ENCODE results near the gene APBB1IP.
"Not testable (repeated sequence)": the region's sequence is repeated elsewhere in the genome, so short reads cannot be mapped to it uniquely, and the experiment has no call there.

The APBB1IP gene

DNA sequence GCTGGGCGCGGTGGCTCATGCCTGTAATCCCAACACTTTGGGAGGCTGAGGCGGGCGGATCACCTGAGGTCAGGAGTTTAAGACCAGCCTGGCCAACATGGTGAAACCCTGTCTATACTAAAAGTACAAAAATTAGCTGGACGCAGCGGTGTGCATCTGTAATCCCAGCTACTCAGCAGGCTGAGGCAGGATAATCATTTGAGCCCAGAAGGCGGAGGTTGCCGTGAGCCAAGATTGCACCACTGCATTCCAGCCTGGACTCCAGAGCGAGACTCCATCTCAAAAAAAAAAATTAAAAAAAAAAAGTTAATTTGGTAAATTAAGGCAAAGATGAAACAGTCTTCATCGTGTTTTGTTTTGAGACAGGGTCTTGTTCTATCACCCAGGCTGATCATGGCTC is 66.3 kb downstream of the APBB1IP start:
- DNase-seq (ENCODE audit: low read depth in 1 of 2, low spot score in 1 of 2): not testable (repeated sequence)

DNA sequence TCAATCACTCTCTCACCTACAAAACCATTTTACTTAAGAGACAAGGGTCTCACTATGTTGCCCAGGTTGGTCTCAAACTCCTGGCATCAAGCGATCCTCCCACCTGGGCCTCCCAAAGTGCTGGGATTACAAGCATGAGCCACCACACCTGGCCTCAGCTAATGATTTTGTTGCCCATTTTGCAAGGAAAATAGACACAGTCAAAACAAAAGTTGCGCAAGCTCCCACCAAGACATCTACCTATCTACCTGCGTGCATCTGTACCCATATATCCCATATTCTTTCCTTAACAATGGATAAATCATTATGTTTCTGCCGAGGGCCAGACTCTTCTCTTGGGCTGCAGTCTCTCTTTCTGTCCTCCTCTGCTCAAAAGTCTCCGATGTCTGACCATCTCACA is 67.3 kb downstream of the APBB1IP start:
- no peak for DNase-seq (ENCODE audit: low read depth in 1 of 2, low spot score in 1 of 2)

DNA sequence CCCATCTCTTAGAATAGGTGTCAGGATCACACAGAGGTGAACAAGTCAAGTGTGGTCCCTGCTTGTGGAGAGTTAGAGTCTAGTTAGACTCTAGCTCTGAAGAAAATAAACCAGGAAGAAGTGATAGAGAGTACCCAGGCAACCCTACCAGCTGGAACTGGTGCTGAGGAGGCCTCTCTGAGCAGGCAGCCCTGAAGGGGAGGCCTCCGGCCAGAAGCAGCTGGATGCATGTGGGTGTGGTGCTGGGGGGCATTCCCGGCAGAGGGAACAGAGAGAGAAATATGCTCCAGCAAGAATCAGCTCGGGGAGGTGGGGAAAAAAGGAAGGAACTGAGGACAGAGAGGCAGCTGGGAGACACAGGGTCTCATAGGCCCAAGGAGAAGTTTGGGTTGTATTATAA is 68.6 kb downstream of the APBB1IP start:
- DNase-seq (ENCODE audit: low read depth in 1 of 2, low spot score in 1 of 2): no peak

DNA sequence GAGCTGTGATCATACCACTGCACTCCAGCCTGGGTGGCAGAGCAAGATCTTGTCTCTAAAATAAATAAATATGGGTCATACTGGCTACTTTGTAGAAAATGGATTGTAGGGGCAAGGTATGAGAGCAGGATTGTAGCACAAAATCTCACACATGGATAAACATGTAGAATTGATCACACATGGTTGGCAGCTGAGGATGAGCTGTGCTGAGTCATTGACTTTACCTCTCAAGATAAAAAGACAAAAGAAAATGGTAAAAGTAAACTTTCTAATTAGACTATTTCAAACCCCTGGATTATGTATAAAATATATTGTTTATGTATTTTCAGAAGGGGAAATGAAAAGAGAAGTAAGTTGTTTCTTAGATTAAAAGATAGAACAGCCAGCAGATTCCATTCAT is 69.3 kb downstream of the APBB1IP start:
- no peak for DNase-seq (ENCODE audit: low read depth in 1 of 2, low spot score in 1 of 2)

DNA sequence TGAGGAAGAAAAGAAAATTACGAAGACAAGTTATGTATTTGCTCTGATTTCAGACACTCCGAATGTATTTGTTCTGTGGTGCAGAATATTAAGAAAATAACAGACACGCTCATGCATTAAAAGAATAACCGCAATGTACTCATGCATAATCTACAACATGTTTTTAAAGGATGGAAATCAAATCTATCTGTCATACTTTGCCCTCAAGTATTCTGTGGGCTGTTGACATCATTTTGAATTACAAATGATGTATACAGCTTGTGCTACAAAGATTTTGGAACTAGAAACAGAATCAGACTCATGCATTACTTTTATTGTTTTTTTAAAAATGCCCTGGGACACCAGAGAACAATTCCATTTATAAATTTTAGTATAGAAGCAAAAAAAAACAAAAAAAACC is 69.9 kb downstream of the APBB1IP start:
- DNase-seq (ENCODE audit: low read depth in 1 of 2, low spot score in 1 of 2): no peak

DNA sequence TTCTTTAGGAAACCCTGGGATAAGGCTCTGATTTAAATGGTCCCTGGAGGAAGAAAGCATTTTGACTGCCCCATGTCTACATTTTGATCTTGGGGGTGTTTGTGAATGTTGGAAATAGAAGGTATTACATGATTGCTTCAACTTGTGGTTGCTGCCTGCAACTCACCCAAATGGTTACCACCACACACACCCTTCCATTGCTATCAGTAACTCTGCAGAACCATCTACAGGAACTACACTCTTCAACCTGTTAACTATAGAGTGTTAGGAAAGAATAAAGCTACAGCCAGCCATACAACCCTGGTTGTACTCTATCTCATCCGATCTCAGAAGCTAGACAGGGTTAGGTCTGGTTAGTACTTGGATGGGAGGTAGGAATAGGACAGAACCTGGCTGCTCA is 71.2 kb downstream of the APBB1IP start:
- no peak for DNase-seq (ENCODE audit: low read depth in 1 of 2, low spot score in 1 of 2)

DNA sequence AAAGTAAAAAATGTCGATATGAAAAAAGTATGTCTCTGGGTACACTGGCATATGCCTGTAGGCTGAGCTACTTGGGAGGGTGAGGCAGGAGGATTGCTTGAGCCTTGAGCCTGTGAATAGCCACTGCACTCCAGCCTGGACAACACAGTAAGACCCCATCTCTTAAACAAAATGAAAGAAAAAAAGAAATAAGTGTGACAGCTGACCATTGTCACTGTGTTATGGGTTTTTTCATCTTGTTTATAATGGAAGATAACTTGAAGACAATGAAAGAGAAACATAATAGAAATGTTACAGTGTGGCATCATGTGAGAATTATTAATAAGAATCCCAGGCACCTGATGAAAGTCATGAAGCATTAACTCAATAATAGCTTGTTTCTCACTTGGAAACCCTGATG is 75.0 kb downstream of the APBB1IP start:
- DNase-seq (ENCODE audit: low read depth in 1 of 2, low spot score in 1 of 2): no peak

DNA sequence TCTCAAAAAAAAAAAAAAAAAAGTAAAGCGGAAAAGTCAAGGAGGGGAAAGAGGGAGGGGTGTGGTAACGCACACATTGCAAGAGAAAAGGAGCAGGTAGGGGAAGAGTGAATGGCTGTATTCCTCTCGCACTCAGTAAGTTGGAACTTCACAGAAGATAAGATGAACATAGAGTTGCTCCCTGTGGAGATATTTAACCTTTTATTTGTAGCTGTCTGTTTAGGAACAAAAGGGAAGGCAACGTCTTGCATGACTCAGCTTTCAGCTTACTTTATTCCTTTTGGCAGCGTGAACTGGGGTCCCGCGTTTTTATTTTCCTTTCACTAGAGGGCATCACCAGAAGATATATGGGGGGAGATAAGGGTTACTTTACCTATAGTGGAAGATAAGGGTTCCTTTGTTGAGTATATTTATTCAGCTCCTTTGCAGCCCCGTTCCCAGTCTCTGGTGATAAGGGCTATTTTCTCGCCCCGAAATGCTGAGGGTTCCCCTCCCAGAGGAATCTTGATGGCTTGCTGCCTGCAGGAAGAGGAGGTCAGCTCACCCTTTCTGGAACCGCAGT is 78.5 kb downstream of the APBB1IP start:
- DNase-seq (ENCODE audit: low read depth in 1 of 2, low spot score in 1 of 2): no peak

DNA sequence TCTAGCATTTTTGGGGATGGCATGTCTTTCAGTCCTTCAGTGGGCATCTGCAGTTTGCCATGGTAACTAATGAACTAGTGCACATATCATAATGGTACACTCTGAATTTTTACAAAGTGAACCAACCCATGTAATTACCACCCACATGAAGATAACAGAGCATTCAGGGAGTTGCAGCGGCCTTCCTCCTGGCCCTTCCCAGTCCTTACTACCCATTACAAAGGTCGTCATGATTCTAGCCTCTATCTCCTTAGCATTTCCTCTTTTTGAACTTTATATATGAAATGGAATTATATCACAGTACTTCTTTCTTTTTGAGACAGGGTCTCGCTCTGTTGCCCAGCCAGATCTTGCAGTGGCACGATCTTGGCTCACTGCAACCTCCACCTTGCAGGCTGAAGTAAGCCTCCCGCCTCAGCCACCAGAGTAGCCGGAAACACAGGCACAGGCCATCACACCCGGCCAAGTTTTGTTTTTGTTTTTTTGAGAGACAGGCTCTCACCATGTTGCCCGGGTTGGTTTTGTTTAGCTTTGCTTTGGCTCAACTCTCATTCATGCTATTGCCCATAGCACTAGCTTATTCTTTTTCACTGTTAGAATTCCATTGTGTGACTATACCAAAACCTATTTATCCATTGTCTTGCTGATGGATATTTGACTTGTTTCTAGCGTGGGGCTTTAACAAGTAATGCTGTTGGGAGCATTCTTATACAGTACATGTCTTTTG is 79.2 kb downstream of the APBB1IP start:
- no peak for DNase-seq (ENCODE audit: low read depth in 1 of 2, low spot score in 1 of 2)

DNA sequence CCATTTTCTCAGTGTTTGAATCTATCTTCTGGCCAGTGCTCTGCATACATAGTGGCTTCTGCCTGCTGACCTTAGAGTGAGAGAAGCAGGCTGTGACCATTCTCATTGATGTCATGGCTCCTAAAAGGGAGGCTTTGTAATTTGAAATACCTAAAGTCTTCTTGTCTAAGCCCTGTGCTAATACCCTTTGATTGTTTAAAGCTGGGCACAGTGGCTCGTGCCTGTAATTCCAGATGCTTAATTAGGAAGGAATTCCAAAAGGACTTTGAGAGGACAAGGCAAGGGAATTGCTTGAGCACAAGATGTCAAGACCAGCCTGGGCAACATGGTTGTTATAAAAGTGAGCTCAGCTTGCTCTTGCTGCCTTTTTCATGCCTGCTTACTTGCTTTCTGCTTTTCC is 81.7 kb downstream of the APBB1IP start:
- no peak for DNase-seq (ENCODE audit: low read depth in 1 of 2, low spot score in 1 of 2)

DNA sequence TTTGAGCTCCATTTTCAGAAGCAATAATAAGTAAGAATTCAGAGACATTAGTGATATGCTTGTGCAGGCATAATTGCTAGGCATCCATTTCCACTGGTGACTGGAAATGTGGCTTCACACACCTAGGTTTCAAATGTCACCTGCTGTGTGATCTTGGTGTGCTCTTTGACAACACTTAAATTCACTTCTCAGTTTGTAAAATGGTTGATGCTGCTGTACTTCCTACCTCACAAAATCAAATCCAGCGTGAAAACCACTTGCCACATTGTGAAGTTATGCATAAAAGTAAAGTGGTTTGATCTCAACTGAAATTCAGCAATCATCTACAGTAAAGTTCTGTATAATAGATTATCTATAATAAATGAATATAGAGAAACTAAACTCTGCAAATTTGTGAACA is 82.4 kb downstream of the APBB1IP start:
- no peak for DNase-seq (ENCODE audit: low read depth in 1 of 2, low spot score in 1 of 2)

DNA sequence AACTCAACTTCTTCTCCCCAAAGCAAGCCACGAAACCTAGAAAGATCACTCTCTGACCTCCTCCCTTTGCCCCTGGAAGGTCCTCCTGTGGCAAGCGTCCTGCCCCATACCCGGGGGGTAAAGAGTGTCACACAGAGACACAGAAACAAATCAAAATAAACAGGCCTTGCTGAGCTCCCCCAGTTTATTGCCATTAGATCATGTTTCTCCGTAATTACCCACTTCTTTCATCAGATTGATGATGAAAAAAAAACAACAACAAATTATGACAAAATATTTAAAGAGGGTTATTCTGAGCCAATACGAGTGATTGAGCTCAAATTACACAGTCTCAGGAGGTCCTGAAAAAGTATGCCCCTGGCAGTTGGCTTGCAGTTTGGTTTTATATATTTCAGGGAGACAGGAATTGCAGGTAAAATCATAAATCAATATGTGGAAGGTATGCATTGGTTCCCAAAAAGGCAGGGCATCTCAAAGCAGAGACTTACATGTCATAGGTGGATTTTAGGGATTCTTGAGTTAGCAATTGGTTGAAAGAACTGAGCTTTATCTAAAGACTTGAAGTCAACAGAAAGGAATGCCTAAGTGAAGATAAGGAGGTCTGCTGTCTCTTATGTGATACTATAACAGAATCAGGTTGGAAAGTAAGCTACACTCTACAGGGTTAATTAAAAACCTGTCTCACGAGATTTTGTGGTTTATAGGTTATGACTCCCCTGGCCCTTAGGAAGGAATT is 86.2 kb downstream of the APBB1IP start:
- no peak for DNase-seq (ENCODE audit: low read depth in 1 of 2, low spot score in 1 of 2)

DNA sequence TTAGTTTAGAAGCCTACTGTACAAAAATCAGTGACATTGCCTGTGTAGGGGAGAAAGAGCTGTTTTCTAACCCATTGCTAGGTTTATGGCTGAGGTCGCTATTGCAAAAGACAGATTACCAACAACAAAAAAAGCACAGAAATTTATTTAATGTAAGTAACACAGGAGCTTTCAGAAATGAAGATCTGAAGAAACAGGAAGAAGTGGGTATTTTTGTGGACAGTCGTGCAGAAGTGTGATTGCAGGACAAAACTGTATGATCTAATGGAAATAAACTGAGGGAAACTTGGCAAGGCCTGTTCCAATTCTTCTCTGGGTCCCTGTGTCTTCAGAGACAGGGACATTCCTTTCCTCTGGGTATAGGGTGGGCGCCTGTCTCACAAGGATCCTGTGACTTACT is 87.4 kb downstream of the APBB1IP start:
- no peak for DNase-seq (ENCODE audit: low read depth in 1 of 2, low spot score in 1 of 2)

DNA sequence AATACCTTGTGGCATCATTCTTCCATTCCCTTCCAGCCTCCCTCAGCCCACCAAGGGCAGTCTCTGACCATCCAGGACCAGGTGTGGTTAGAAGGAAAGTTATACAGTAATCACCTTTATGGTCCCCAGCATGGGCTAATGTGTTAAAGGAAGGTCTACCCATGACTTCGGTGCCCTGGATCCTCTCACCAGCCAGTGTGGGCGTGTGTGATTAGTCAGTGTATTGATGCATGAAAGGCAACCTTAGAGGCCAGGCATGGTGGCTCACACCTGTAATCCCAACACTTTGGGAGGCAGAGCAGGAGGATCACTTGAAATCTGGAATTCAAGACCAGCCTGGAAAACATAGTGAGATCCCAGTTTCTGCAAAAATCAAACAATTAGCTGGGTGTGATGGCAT is 88.9 kb downstream of the APBB1IP start:
- no peak for DNase-seq (ENCODE audit: low read depth in 1 of 2, low spot score in 1 of 2)

DNA sequence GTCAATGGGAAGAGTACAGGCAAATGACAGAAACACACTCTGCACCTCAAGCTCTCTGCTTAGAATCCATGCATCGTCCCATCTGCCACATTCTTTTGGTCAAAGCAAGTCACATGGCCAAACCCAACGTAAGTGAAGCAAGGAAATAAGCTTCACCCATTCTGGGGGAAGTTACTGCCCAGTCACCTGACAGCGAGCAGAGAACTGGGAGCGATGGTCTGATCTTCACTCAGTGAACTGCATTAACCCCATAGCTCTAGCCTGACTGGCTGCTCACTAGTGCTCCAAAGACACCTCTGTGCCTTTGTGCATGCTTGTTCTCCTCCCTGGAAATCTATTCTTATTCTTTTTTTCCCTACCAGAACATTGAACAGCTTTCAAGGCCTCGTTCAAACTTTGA is 89.9 kb downstream of the APBB1IP start:
- DNase-seq (ENCODE audit: low read depth in 1 of 2, low spot score in 1 of 2): no peak

DNA sequence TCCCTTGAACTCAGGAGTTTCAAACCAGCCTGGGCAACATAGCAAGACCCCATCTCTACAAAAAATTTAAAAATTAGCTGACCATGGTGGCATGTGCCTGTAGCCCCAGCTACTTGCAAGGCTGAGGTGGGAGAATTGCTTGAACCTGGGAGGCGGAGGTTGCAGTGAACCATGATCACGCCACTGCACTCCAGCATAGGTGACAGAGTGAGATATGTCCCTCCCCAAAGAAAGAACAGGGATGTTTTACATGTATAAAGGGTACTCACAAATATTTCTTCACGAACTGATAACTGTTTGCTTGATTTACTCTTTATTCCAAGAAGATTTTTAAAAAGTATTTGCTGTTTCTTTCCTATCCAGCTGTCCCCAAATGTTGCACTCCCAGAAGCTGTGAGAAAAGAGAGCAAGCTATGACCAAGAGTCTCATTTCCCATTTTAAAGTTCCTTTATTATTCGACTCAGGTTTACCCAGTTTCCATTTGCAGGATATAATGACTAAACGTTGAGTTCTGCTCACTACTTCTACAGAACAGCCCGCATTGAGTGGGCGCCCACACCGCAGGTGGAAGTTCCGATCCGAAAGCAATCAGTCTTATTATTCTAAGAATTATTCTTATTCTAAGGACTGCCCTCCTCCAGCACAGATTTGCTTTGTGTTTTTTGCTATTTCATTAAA is 90.7 kb downstream of the APBB1IP start:
- no peak for DNase-seq (ENCODE audit: low read depth in 1 of 2, low spot score in 1 of 2)

DNA sequence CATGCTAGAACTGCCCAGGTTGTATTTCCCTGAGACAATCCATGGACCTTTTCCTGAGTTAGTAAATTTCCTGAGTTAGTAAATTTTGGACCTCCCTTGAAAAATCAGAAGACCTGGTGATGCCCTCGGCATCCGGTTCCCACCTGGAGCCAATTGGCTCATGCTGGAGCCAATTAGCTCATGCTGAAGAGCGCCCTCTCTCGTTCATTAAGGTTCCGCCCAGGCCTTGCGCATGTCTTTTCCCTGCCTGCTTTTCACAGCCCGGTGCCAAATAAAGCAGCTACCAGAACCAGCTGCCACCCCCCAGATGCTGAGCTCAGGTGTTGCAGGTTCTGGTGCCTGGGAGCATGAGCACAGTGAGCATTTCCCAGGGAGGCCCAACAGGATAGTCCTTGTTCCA is 96.2 kb downstream of the APBB1IP start:
- no peak for DNase-seq (ENCODE audit: low read depth in 1 of 2, low spot score in 1 of 2)

DNA sequence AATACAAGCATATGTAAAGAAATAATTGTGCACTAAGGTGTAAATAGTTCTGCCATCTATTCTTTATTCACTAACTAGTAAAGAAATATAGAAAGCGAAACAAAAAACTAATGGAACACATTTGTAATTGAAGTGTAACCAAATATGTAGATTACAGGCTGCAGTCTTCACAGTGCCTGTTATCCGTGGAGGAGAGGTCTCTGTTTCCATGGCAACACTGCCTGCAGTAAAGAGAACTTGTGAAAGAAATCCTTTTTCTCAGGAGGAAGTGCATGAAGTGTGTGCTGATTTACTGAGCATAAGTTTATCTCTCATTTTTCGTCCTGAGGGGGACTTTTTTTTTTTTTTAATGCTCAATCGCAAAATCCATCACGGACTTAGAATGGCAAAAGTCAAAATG is 102.5 kb downstream of the APBB1IP start:
- peak in 1 of 2 donors; percentile 11 for DNase-seq (ENCODE audit: low read depth in 1 of 2, low spot score in 1 of 2)

DNA sequence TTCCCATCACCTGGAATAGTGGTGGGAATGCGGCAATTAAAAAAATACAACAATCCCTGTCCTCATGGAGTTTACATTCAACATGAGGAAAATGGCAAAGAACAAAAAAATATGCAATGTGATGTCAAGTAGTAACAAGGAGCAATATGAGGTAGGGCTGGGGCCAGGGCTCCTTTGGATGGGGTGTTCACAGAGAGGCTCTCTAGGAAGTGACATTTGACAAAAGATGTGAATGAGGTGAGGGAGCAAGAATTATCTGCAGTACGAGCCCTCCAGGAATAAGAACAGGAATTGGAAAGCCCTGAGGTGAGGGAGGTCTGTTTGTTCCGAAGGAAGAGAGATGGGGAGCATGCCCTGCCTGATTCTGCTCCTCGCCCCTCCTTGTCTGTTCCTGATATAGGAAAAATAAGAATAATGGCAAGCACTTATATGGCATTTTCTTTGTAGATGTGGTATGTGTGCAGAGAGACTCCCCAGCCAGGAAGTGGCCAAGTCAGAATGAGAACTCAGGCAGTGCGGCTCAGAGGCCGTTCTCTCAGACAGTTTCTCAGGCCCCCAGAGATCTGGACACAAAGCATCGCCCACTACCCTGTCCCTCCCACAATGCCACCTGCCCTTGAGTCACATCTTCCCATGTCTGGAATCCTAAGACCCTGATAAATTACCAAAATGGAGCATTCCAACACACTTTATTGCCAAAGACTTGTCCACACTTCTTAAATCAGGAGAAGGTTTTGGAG is 105.6 kb downstream of the APBB1IP start:
- DNase-seq (ENCODE audit: low read depth in 1 of 2, low spot score in 1 of 2): no peak

DNA sequence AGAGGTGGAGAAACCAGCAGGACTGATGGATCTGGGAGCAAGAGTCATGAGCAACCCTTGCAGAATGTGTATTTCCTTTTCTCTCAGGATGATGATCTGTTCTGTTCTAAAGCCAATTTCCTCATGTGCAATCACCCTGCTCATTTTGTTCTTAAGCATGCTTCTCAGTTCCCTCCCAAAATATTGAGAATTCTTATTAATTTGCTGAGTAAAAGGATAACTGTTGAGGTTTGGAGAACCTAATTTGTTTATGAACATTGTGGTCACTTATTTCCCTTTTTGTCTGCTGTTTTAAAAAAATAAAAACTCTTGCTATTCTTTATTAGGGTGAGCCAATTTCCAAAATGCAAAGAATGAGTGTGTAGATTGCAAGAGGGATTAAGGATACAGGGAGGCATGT is 106.8 kb downstream of the APBB1IP start:
- no peak for DNase-seq (ENCODE audit: low read depth in 1 of 2, low spot score in 1 of 2)

DNA sequence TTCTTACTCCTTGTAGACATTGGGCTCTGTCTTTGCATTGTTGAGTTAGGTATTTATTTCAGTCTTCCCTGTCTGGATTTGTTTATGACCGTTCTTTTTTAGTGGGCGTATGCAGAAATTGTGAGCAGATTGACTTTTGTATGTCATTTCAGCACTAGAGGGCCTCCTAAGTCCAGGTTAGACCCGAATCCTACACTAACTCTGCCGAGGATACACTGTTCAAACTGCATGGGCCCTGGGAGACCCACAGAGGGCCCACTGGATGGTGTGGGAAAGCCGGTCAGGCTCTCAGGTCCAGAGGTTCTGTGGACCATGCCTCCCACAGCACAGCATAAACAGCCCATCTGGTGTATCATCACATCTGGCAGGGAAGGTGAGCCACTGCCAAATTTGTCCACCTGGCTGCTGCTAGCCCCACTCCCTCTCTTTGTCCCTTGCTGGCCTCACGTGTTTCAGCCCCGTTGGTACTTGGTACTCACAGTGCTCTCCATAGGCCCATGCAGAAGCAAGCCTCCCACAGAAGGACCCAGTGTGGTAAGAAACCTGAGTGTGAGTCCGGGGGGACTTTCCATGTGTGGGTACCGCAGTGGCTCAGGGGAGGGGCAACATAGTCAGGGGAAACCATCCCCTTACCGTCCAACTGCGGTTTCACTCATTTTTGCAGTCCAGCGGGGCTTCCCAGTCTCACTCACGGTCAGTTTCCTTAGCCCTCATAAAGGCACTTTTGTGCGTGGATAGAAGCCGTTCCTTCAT is 112.8 kb downstream of the APBB1IP start:
- DNase-seq (ENCODE audit: low read depth in 1 of 2, low spot score in 1 of 2): no peak

All from activated CD4-positive, alpha-beta T cell treated with anti-CD3 and anti-CD28 coated beads, Interleukin-2, amount 50 U/mL, for 24 hours (primary cell).